Measurements from ENCODE around the gene VOPP1. TPM values are rescaled to one million over a fixed set of nuclear protein-coding genes. Genes with fewer than 3 reads are reported as not detected.

Gene VOPP1
- total and polyA plus RNA-seq, 2 donors (not counting 3 experiments of a cell fraction or from before 2014, with no cell fraction given): 85.6 to 154 TPM

DNA sequence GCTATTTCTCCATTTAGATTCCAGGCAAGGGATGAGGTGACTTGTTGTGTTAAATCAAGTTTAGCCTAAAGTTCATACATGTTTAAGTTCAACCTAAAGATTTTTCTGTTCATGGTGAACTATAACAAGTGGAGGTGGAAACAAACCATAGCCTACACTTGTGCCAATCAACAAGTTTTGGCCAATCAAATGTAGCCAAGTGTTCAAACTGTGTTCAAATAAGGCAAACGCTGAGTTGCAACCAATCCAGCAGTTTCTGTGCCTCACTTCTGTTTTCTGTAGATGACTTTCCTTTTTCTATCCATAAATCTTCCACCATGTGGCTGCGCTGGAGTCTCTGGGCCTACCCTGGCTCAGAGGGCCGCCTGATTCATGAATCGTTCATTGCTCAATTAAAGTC, 4.5 kb upstream of the VOPP1 start:
- H3K9ac ChIP-seq (replicated peaks; ENCODE audit: extremely low read depth, insufficient read depth, low read length): no peak overlapping the region

More for the DNA sequence above, 4.5 kb upstream of the VOPP1 start:
- H2AFZ ChIP-seq (ENCODE audit: low read depth, low read length): no peak overlapping the region
- H3K27me3 ChIP-seq (ENCODE audit: control insufficient read depth in 2 of 2, insufficient read depth in 2 of 2, low read length in 2 of 2): no peaks in the 10 kb centered on the region
- H3K4me3 ChIP-seq (replicated peaks in 1 of 3; ENCODE audit: insufficient read depth in 1 of 3, low read depth in 1 of 3, low read length in 3 of 3): no peak overlapping the region
- dilution Hi-C loops (cut with MboI; ENCODE audit: extremely low pct_ligation_motif_present, low sequenced_read_pairs): no loop called here
- ChIA-PET CTCF (no interaction called here), POLR2A (no interaction called here)
- no peak for TF ChIP-seq POLR2AphosphoS5 (IDR thresholded peaks at IDR 0.05; ENCODE audit: insufficient read depth, low read depth, low read length)
- no peak for TF ChIP-seq MAX (IDR thresholded peaks at IDR 0.05; ENCODE audit: insufficient read depth, insufficient read length)
- TF ChIP-seq POLR2A (IDR thresholded peaks at IDR 0.05; ENCODE audit: low read depth, low read length): no peak
- TF ChIP-seq GATA2 (IDR thresholded peaks at IDR 0.05; ENCODE audit: insufficient read depth, insufficient read length, low read depth, low read length): no peak
- TF ChIP-seq, protein P1, sequence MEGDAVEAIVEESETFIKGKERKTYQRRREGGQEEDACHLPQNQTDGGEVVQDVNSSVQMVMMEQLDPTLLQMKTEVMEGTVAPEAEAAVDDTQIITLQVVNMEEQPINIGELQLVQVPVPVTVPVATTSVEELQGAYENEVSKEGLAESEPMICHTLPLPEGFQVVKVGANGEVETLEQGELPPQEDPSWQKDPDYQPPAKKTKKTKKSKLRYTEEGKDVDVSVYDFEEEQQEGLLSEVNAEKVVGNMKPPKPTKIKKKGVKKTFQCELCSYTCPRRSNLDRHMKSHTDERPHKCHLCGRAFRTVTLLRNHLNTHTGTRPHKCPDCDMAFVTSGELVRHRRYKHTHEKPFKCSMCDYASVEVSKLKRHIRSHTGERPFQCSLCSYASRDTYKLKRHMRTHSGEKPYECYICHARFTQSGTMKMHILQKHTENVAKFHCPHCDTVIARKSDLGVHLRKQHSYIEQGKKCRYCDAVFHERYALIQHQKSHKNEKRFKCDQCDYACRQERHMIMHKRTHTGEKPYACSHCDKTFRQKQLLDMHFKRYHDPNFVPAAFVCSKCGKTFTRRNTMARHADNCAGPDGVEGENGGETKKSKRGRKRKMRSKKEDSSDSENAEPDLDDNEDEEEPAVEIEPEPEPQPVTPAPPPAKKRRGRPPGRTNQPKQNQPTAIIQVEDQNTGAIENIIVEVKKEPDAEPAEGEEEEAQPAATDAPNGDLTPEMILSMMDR (IDR thresholded peaks at IDR 0.05; ENCODE audit: extremely low read depth in 1 of 2, insufficient read depth in 1 of 2, low read depth in 1 of 2, low read length in 2 of 2): no peak
- no peak for TF ChIP-seq JUN (IDR thresholded peaks at IDR 0.05; ENCODE audit: borderline replicate concordance, insufficient read depth, insufficient read length, low read depth)
- TF ChIP-seq MYC (IDR thresholded peaks at IDR 0.05; ENCODE audit: low read depth, low read length): no peak
- TF ChIP-seq EZH2 (IDR thresholded peaks at IDR 0.05; ENCODE audit: borderline replicate concordance, low read depth, low read length, severe bottlenecking): no peak
- TF ChIP-seq FOS (IDR thresholded peaks at IDR 0.05; ENCODE audit: borderline replicate concordance, insufficient read depth, low read length): no peak
- H3K4me2 ChIP-seq (ENCODE audit: insufficient read depth, low read length): no peak overlapping the region
- DNase-seq (ENCODE audit: low read depth, low spot score) (no peak), FAIRE-seq (no peak)
- peaks cover 3% of the 10 kb centered on the region for H3K79me2 ChIP-seq (ENCODE audit: control insufficient read depth, insufficient read depth, low read length)
- no peaks in the 10 kb centered on the region for H4K20me1 ChIP-seq (replicated peaks; ENCODE audit: control insufficient read depth, extremely low read depth, insufficient read depth, low read length)
- H3K9me1 ChIP-seq (replicated peaks; ENCODE audit: control insufficient read depth, extremely low read depth, insufficient read depth, low read length): no peaks in the 10 kb centered on the region
- intact Hi-C loops (cut with micrococcal nuclease): loop anchor here (10.0 kb wide), 2 partner anchors 388 to 528 kb away; partner anchors contain the start of genes CHCHD2 and NIPSNAP2
- H3K36me3 ChIP-seq (ENCODE audit: control insufficient read depth in 2 of 2, extremely low read depth in 1 of 2, insufficient read depth in 2 of 2, low read length in 2 of 2): no peaks in the 10 kb centered on the region
- no peak overlapping the region for H3K27ac ChIP-seq (ENCODE audit: insufficient read depth, low read depth, low read length)
- no TSS peak for BruUV-seq (replicated peaks)
- peaks cover 29% of the 10 kb centered on the region for H3K4me1 ChIP-seq (ENCODE audit: control insufficient read depth, extremely low read depth, insufficient read depth, low read length)
- H3K9me3 ChIP-seq (replicated peaks; ENCODE audit: control insufficient read depth, insufficient read depth, low read length): no peaks in the 10 kb centered on the region
